SHP77 (cell line): ENCODE results near the gene USP27X.

Experiments used
- DNase-seq, 2 experiments: peaks; one replicate each; lab custom pipeline; 2025; lab: John Stamatoyannopoulos, UW

The USP27X gene

GRCh38 chrX:49884290-49884862 is 5.1 kb downstream of the USP27X start:
- peak; percentile 9 to 15 for DNase-seq

- DNase-seq = no peak
These were observed 13.3 kb downstream of the USP27X start for GRCh38 chrX:49892542-49892941.

GRCh38 chrX:49896951-49897350 is 17.7 kb downstream of the USP27X start:
- DNase-seq = no peak

GRCh38 chrX:49901048-49901447 is 21.8 kb downstream of the USP27X start:
- DNase-seq = no peak

- peak in 1 of 2 experiments; percentile 1 for DNase-seq
These were observed 31.1 kb downstream of the USP27X start for GRCh38 chrX:49910344-49910743.

GRCh38 chrX:49912086-49912485 is 32.8 kb downstream of the USP27X start:
- no peak for DNase-seq

GRCh38 chrX:49912861-49913260 is 33.6 kb downstream of the USP27X start:
- DNase-seq = no peak

- DNase-seq = peak in 1 of 2 experiments; percentile 17
These were observed 36.3 kb downstream of the USP27X start for GRCh38 chrX:49915361-49916222.

- DNase-seq = no peak
These were observed 40.3 kb downstream of the USP27X start for GRCh38 chrX:49919617-49920016.

- no peak for DNase-seq
These were observed 41.8 kb downstream of the USP27X start for GRCh38 chrX:49921109-49921508.

- peak; percentile 77 to 78 for DNase-seq
These were observed 43.3 kb downstream of the USP27X start, which contains the start of gene CLCN5 for GRCh38 chrX:49922291-49923241. Gene CLCN5 (plus strand): TSS chrX:49922596. CDS start chrX:49925299, 2,703 bp downstream.

GRCh38 chrX:49925176-49925575 is 45.9 kb downstream of the USP27X start:
- no peak for DNase-seq

- no peak for DNase-seq
These were observed 50.8 kb downstream of the USP27X start for GRCh38 chrX:49930039-49930438.
